Type B pancreatic cell (in vitro differentiated cells): Measurements from ENCODE around the gene NR6A1. TPM values are rescaled to one million over a fixed set of nuclear protein-coding genes. Genes with fewer than 3 reads are reported as not detected.
A peak's percentile ranks its signal among the peaks of the same experiment; 100 is the strongest.

ENCODE experiments used
- DNase-seq: peaks from one replicate; pipeline ENCODE4 v3.0.0; 2021; ENCODE audit warnings: mixed read lengths; ENCODE audit not compliant: unreplicated experiment; ENCODE audit errors: extremely low spot score
- H3K27ac Mint-ChIP-seq: 2 replicates; pipeline ENCODE4 v1.8.0; 2021; ENCODE audit warnings: mild to moderate bottlenecking, mixed read lengths
- H3K27me3 Mint-ChIP-seq: 2 replicates; pipeline ENCODE4 v1.8.0; 2021; ENCODE audit warnings: mixed read lengths
- H3K36me3 Mint-ChIP-seq: 2 replicates; pipeline ENCODE4 v1.8.0; 2021; ENCODE audit warnings: mixed read lengths
- H3K4me1 Mint-ChIP-seq: one replicate; pipeline ENCODE4 v1.8.0; 2021; ENCODE audit warnings: mixed read lengths; ENCODE audit not compliant: unreplicated experiment
- H3K4me3 Mint-ChIP-seq: 2 replicates; pipeline ENCODE4 v1.8.0; 2021; ENCODE audit warnings: mild to moderate bottlenecking, mixed read lengths
- H3K9me3 Mint-ChIP-seq: 2 replicates; pipeline ENCODE4 v1.8.0; 2021; ENCODE audit warnings: mixed read lengths
- total RNA-seq: library from RNA; stranded (reverse); gene quantifications from 2 replicates; pipeline ENCODE4 v1.2.1, GENCODE V29; 2021; ENCODE audit warnings: low replicate concordance
- TF ChIP-seq, protein P1 (sequence below): fragments of 200-600 bp; sonication (generic); conservative IDR thresholded peaks from 2 replicates; pipeline ENCODE4 v1.5.0; 2021; ENCODE audit warnings: antibody characterized with exemption, mild to moderate bottlenecking

Gene NR6A1
- total RNA-seq, 1 donor from 2014 or later, result 10.0 TPM

DNA sequence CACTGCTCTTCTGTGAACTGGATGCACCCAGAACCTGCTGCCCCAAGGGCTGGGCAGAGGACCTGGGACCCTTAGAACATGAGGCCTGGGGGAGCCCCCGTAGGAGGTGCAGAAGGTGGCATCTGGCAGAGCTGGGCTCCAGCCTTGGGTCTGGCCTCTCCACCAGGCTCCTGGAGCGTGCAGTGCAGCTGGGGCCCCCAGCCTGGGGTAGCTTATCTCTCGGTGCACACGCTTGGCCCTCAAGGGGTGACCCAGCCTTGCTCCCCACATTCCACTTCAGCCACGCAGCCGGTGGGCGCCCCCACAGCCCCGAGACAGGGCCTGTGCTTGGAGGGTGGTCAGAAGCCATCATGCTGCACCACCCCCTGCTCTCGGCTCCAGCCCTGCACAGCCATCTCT is 258.3 kb downstream of the NR6A1 start:
- Mint-ChIP-seq H3K27me3 (peaks cover 6% of the 10 kb centered on the region), H3K27ac (no peak overlapping the region), H3K36me3 (no peaks in the 10 kb centered on the region), H3K4me1 (peaks cover 20% of the 10 kb centered on the region), H3K9me3 (no peaks in the 10 kb centered on the region), H3K4me3 (no peak overlapping the region)
- DNase-seq, result no peak
- TF ChIP-seq, protein P1, sequence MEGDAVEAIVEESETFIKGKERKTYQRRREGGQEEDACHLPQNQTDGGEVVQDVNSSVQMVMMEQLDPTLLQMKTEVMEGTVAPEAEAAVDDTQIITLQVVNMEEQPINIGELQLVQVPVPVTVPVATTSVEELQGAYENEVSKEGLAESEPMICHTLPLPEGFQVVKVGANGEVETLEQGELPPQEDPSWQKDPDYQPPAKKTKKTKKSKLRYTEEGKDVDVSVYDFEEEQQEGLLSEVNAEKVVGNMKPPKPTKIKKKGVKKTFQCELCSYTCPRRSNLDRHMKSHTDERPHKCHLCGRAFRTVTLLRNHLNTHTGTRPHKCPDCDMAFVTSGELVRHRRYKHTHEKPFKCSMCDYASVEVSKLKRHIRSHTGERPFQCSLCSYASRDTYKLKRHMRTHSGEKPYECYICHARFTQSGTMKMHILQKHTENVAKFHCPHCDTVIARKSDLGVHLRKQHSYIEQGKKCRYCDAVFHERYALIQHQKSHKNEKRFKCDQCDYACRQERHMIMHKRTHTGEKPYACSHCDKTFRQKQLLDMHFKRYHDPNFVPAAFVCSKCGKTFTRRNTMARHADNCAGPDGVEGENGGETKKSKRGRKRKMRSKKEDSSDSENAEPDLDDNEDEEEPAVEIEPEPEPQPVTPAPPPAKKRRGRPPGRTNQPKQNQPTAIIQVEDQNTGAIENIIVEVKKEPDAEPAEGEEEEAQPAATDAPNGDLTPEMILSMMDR, result no peak

DNA sequence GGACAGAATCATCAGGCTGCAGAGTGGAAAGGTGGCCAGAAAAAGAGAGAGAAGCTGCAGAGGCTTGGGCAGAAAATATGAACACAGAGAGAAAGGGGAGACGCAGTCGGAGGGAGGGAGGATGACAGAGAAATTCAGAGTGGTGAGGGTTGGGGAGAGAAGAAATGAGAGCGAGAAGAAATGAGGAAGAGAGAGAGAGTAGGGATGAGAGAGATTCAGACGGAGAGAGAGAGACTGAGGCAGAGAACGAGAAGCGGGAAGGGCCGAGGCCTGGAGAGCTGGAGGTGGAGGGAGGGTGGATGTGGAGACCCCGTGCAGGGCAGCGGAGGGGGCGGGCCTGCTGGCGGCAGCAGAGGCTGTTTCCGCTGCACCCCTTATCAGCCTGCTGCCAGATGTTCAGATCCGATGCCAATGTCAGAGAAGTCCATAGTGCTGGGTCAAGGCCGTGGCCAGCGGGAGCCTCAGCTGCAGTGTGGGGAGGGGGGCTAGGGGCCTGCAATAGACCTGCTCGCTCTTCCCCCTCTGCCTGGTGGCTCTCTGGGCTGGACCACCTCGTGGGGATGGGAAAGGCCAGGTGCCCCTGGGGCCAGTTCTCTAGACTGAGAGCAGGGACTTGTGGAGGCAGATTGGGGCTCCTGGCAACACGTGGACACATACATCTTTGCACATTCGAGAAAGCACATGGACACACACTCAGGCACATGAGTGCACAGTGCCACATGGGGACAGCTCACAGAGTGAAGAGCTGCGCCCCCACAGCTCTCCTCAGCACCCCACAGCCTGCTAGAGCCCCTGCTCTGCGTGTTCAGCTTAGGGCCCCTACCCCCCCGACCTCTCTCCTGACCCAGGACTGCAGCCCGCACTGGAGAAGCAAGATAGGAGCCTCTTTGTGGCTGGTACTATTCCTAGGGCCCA is 259.0 kb downstream of the NR6A1 start:
- H3K4me3 Mint-ChIP-seq, result no peak overlapping the region
- H3K36me3 Mint-ChIP-seq, result no peaks in the 10 kb centered on the region
- peak overlapping the region; percentile 39 for H3K27ac Mint-ChIP-seq

DNA sequence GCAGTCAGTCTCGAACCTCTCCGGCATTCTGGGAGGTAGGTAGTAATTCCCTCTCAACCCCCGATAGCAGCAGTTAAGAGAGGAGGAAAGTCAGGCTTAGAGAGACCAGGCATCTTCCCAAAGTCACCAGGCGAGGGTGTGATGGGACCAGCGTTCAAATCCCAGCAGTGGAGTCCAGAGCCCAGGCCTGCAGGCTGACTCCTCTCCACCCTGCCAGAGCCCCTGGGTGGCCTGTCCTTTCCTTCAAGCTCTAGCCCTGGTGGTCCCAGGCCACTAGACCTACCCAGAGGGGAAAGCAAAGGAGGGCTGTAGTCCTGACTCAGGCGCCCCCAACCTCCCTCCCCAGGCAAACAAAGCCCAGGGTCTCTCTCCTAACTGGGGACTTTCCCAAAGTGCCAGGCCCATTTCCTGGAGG is 259.7 kb downstream of the NR6A1 start:
- H3K27ac Mint-ChIP-seq, result peak overlapping the region; percentile 39
- TF ChIP-seq, protein P1, result no peak

More for the DNA sequence above, 259.0 kb downstream of the NR6A1 start:
- Mint-ChIP-seq H3K27me3 (peaks cover 6% of the 10 kb centered on the region), H3K4me1 (peaks cover 16% of the 10 kb centered on the region), H3K9me3 (no peaks in the 10 kb centered on the region)
- TF ChIP-seq, protein P1, result no peak
- DNase-seq, result no peak

DNA sequence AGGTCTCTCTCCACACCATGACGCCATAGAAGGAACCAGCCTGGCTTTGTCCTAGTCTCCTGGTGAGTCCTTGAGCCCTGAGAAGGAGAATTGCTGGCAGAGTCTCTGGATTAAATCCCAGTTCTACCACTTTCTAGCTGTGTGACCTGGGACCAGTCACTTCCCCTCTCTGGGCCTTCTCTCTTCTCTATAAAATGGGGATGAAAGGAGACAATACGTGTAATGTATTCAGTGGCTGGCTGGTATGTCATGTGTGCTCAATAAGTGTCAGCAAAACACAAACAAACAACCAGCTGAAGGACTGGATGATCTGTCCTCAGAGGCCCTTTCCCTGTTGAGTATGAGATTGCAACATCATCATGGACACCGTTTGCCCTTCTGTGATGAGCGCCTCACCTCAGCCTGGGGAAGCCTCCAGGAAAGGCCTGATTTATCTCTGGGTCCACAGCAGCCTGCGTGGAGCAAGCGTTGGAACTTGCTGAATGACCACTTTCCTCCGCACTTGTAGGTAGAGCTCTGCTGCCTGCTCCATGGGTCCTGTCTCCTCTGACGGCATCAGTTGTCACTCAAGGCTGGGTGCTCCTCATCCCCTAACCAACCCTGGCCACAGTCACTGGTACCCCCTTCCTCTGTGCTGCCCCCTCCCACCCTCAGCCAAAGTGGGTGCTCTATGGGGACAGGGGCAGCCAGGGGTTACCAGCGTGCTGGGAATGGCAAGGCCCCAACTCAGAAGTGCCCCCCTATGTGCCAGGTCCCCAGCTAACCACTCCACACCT is 260.3 kb downstream of the NR6A1 start:
- peaks cover 16% of the 10 kb centered on the region for H3K4me1 Mint-ChIP-seq
- no peak overlapping the region for H3K27ac Mint-ChIP-seq
- no peaks in the 10 kb centered on the region for H3K9me3 Mint-ChIP-seq
- DNase-seq, result no peak
- H3K36me3 Mint-ChIP-seq, result no peaks in the 10 kb centered on the region
- no peak overlapping the region for H3K4me3 Mint-ChIP-seq
- peaks cover 16% of the 10 kb centered on the region for H3K27me3 Mint-ChIP-seq
- TF ChIP-seq, protein P1, result no peak

More for the DNA sequence above, 259.7 kb downstream of the NR6A1 start:
- DNase-seq, result no peak
- Mint-ChIP-seq H3K9me3 (no peaks in the 10 kb centered on the region), H3K27me3 (peaks cover 10% of the 10 kb centered on the region), H3K4me1 (peaks cover 16% of the 10 kb centered on the region), H3K36me3 (no peaks in the 10 kb centered on the region), H3K4me3 (no peak overlapping the region)

DNA sequence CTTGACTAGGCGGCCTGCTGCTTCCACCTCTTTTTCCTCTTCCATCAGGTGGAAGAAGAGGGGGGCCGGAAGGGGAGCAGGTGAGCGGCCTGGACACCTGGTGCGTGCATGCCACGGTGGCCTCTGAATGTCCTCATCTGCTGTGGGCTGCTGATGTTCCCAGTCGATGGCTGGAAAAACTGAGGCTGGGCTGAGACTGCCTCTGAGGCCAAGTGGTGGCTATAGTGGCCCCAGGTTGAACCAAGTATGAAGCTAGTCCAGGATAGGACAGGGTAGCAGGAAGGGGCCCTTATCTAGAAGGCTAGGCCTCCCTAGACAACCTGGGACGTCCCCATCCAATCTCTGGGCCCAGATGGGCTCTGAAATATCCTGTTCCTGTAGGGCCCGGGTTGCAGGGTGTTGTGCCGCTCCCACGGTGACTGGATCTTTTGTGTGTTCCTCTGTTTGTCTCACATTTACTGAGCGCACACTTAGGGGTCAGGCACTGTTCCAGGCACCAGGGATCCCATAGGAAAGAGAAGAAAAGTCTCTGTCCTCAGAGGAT is 263.2 kb downstream of the NR6A1 start:
- DNase-seq, result no peak
- no peaks in the 10 kb centered on the region for H3K9me3 Mint-ChIP-seq
- no peak overlapping the region for H3K27ac Mint-ChIP-seq
- TF ChIP-seq, protein P1, result no peak
- no peak overlapping the region for H3K4me3 Mint-ChIP-seq
- peaks cover 31% of the 10 kb centered on the region for H3K27me3 Mint-ChIP-seq
- no peaks in the 10 kb centered on the region for H3K36me3 Mint-ChIP-seq
- peaks cover 15% of the 10 kb centered on the region for H3K4me1 Mint-ChIP-seq
